Bronchial epithelial cell (primary cell): ENCODE results near the gene PARP8. TPM values are rescaled to one million over a fixed set of nuclear protein-coding genes. Genes with fewer than 3 reads are reported as not detected.

Experiments used
- DNase-seq: peaks from one replicate; pipeline ENCODE4 v3.0.0-alpha.2; 2010; ENCODE audit warnings: low read depth
- FAIRE-seq: peaks from 2 replicates; lab custom pipeline; 2011; peaks lifted over from hg19 to GRCh38; lab: Jason Lieb, UNC
- H3K27me3 ChIP-seq: 2 replicates; pipeline ENCODE4 v1.5.1; 2011; ENCODE audit warnings: low read length; ENCODE audit not compliant: control insufficient read depth, insufficient read depth
- H3K36me3 ChIP-seq: 2 replicates; pipeline ENCODE4 v1.5.1; 2011; ENCODE audit warnings: low read length; ENCODE audit not compliant: control insufficient read depth, insufficient read depth
- H3K4me3 ChIP-seq: 2 replicates; pipeline ENCODE4 v1.5.1; 2011; ENCODE audit warnings: mild to moderate bottlenecking, low read depth, low read length, control low read depth
- CTCF ChIP-seq: IDR thresholded peaks from 2 replicates; pipeline ENCODE4 v1.5.1; 2011; ENCODE audit warnings: mild to moderate bottlenecking, moderate library complexity, low read length, control low read depth, inconsistent platforms; ENCODE audit not compliant: insufficient read depth, severe bottlenecking
- total RNA-seq: library from RNA; depleted of rRNA; stranded (reverse); fragments of >200 nt; gene quantifications from 2 replicates; pipeline ENCODE4 v1.2.1, GENCODE V29; 2014

Gene PARP8
- total RNA-seq, 1 donor from 2014 or later = 14.5 TPM

- no peak for TF ChIP-seq CTCF
- no peak overlapping the region for H3K4me3 ChIP-seq
- no peak for FAIRE-seq
Observed at GRCh38 chr5:50653946-50654345, 12.5 kb upstream of the PARP8 start.

GRCh38 chr5:50655067-50655809, 11.2 kb upstream of the PARP8 start:
- no peak overlapping the region for H3K4me3 ChIP-seq
- DNase-seq = no peak
- TF ChIP-seq CTCF = no peak
- H3K36me3 ChIP-seq = no peaks in the 10 kb centered on the region
- H3K27me3 ChIP-seq = no peaks in the 10 kb centered on the region
- FAIRE-seq = no peak

More at GRCh38 chr5:50653946-50654345, 12.5 kb upstream of the PARP8 start:
- Histone ChIP-seq H3K36me3 (no peaks in the 10 kb centered on the region), H3K27me3 (no peaks in the 10 kb centered on the region)
- no peak for DNase-seq

- no peaks in the 10 kb centered on the region for H3K27me3 ChIP-seq
- FAIRE-seq = no peak
- H3K36me3 ChIP-seq = no peaks in the 10 kb centered on the region
- DNase-seq = peak; percentile 65
- no peak overlapping the region for H3K4me3 ChIP-seq
- TF ChIP-seq CTCF = no peak
Observed at GRCh38 chr5:50655810-50656205, 10.6 kb upstream of the PARP8 start.

GRCh38 chr5:50657044-50657443, 9.4 kb upstream of the PARP8 start:
- no peak overlapping the region for H3K4me3 ChIP-seq
- no peak for TF ChIP-seq CTCF
- no peaks in the 10 kb centered on the region for H3K36me3 ChIP-seq
- DNase-seq = no peak
- no peak for FAIRE-seq
- H3K27me3 ChIP-seq = no peaks in the 10 kb centered on the region

- Histone ChIP-seq H3K36me3 (no peaks in the 10 kb centered on the region), H3K27me3 (no peaks in the 10 kb centered on the region), H3K4me3 (no peak overlapping the region)
- no peak for DNase-seq
- FAIRE-seq = no peak
- no peak for TF ChIP-seq CTCF
Observed at GRCh38 chr5:50658246-50658645, 8.2 kb upstream of the PARP8 start.

- Histone ChIP-seq H3K4me3 (no peak overlapping the region), H3K36me3 (no peaks in the 10 kb centered on the region), H3K27me3 (no peaks in the 10 kb centered on the region)
- no peak for TF ChIP-seq CTCF
- FAIRE-seq (no peak), DNase-seq (no peak)
Observed at GRCh38 chr5:50663636-50664035, 2.8 kb upstream of the PARP8 start.
